GM19099 (cell line): ENCODE data around the gene CELF4.

Experiments used
- POLR2A ChIP-seq: IDR thresholded peaks from 3 replicates; pipeline ENCODE4 v1.6.1; 2011; ENCODE audit warnings: low read depth; ENCODE audit not compliant: insufficient read length; ENCODE audit errors: extremely low read depth

The CELF4 gene

GRCh38 chr18:37565101-37565976 is at the start of gene CELF4:
TSS of gene CELF4 (minus strand) at chr18:37565798.
- no peak for TF ChIP-seq POLR2A

- TF ChIP-seq POLR2A, result no peak
Measured at GRCh38 chr18:37613253-37613565, 47.6 kb upstream of the CELF4 start.

- TF ChIP-seq POLR2A, result no peak
Measured at GRCh38 chr18:37612524-37613252, 47.1 kb upstream of the CELF4 start.

GRCh38 chr18:37611614-37612279 is 46.1 kb upstream of the CELF4 start:
- TF ChIP-seq POLR2A, result no peak

GRCh38 chr18:37608876-37609275 is 43.3 kb upstream of the CELF4 start:
- no peak for TF ChIP-seq POLR2A

GRCh38 chr18:37607281-37607680 is 41.7 kb upstream of the CELF4 start:
- TF ChIP-seq POLR2A, result no peak

- TF ChIP-seq POLR2A, result no peak
Measured at GRCh38 chr18:37604032-37604431, 38.4 kb upstream of the CELF4 start.

- no peak for TF ChIP-seq POLR2A
Measured at GRCh38 chr18:37598966-37599896, 33.6 kb upstream of the CELF4 start.

GRCh38 chr18:37598396-37598795 is 32.8 kb upstream of the CELF4 start:
- TF ChIP-seq POLR2A, result no peak

- no peak for TF ChIP-seq POLR2A
Measured at GRCh38 chr18:37590346-37590745, 24.7 kb upstream of the CELF4 start.

- no peak for TF ChIP-seq POLR2A
Measured at GRCh38 chr18:37588289-37588688, 22.7 kb upstream of the CELF4 start.

- TF ChIP-seq POLR2A, result no peak
Measured at GRCh38 chr18:37586656-37587225, 21.1 kb upstream of the CELF4 start.

- TF ChIP-seq POLR2A, result no peak
Measured at GRCh38 chr18:37584952-37585695, 19.5 kb upstream of the CELF4 start.

GRCh38 chr18:37584217-37584616 is 18.6 kb upstream of the CELF4 start:
- TF ChIP-seq POLR2A, result no peak

- no peak for TF ChIP-seq POLR2A
Measured at GRCh38 chr18:37582261-37582660, 16.7 kb upstream of the CELF4 start.
